Astrocyte of the cerebellum (primary cell): ENCODE data around the gene PPM1N.

Source experiments
- DNase-seq: peaks from one replicate; pipeline ENCODE4 v3.0.0-alpha.2; 2011; ENCODE audit warnings: low read depth
- H3K4me3 ChIP-seq: 2 replicates; pipeline ENCODE4 v1.5.1; 2011; ENCODE audit warnings: mild to moderate bottlenecking, low read depth, low read length, moderate library complexity
- in situ Hi-C: cut with HindIII; loops from 2 replicates; pipeline ENCODE4 v1.10.0; 2017; ENCODE audit warnings: low sequenced_read_pairs
- TF ChIP-seq, protein P1 (sequence below): IDR thresholded peaks from 2 replicates; pipeline ENCODE4 v1.5.1; 2012; ENCODE audit warnings: low read length, low read depth, moderate library complexity, mild to moderate bottlenecking; ENCODE audit errors: missing control alignments

Gene PPM1N

DNA sequence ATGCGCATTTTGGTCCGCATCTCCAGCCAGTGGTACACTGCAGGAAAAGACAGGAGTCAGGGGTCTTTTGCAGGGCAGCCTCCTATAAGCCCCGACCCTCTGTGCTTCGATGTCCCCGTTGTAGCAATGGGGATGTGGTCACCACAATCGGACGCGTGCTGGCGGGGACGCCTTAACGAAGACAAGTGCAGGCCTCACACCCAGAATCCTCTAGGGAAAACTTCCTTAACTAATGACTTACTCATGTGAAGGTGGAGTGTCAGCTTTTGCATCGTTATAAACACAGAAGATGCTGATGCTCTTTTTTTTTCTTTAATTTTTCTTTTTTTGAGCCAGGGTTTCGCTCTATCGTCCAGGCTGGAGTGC lies 31.2 kb downstream of the PPM1N start:
- TF ChIP-seq, protein P1, sequence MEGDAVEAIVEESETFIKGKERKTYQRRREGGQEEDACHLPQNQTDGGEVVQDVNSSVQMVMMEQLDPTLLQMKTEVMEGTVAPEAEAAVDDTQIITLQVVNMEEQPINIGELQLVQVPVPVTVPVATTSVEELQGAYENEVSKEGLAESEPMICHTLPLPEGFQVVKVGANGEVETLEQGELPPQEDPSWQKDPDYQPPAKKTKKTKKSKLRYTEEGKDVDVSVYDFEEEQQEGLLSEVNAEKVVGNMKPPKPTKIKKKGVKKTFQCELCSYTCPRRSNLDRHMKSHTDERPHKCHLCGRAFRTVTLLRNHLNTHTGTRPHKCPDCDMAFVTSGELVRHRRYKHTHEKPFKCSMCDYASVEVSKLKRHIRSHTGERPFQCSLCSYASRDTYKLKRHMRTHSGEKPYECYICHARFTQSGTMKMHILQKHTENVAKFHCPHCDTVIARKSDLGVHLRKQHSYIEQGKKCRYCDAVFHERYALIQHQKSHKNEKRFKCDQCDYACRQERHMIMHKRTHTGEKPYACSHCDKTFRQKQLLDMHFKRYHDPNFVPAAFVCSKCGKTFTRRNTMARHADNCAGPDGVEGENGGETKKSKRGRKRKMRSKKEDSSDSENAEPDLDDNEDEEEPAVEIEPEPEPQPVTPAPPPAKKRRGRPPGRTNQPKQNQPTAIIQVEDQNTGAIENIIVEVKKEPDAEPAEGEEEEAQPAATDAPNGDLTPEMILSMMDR: no peak
- H3K4me3 ChIP-seq: no peak overlapping the region
- in situ Hi-C loops: no loop called here
- DNase-seq: no peak

DNA sequence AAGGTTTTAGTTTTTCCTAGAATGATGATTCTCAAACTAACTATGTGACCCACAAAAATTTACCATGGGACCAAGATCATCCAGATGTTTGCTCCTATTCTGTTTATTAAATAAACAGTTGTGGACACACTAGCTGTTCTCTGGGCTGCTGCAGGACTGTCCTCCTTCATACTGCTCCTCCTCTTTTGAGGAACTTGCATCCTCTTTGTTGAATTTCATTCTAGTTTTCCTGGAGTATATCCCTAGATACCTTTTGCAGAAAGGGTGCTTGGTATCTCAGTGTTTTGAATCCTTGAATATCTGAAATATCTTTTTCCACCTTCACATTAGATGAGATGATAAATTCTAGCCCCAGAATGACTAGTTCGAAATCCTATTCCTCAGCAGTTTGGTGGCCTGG lies 33.1 kb downstream of the PPM1N start:
- H3K4me3 ChIP-seq: no peak overlapping the region
- TF ChIP-seq, protein P1: no peak
- no peak for DNase-seq
- in situ Hi-C loops: no loop called here

DNA sequence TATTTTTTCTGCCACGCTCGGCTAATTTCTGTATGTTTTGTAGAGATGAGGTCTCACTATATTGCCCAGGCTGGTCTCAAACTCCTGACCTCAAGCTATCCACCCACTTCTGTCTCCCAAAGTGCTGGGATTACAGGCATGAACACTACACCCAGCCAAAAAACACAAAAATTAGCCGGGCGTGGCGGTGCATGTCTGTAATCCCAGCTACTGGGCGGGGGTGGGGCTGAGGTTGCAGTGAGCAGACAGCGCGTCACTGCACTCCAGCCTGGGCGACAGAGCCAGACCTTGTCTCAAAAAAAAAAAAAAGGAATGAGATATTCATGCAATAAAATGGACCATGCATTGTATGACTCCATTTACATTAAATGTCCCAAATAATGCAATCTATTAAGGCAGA lies 41.2 kb downstream of the PPM1N start:
- no peak overlapping the region for H3K4me3 ChIP-seq
- TF ChIP-seq, protein P1: no peak
- DNase-seq: no peak
- in situ Hi-C loops: no loop called here

DNA sequence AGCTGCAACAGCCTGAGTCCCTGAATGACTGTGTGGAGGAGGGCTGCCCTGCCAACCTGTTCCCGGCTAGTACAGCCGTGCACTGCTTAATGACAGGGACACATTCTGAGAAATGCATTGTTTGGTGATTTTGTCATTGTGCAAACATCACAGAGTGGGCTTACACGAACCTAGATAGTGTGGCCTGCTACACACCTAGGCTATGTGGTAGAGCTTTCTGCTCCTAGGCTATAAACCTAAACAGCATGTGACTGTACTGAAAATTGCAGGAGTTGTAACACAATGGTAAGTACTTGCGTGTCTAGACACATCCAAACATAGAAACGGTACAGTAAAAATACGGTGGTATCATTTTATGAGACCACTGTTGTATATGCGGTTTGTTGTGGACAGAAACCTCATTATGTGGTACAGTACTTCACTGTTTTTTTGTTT lies 44.0 kb downstream of the PPM1N start:
- TF ChIP-seq, protein P1: no peak
- no peak for DNase-seq
- no peak overlapping the region for H3K4me3 ChIP-seq
- in situ Hi-C loops: no loop called here

DNA sequence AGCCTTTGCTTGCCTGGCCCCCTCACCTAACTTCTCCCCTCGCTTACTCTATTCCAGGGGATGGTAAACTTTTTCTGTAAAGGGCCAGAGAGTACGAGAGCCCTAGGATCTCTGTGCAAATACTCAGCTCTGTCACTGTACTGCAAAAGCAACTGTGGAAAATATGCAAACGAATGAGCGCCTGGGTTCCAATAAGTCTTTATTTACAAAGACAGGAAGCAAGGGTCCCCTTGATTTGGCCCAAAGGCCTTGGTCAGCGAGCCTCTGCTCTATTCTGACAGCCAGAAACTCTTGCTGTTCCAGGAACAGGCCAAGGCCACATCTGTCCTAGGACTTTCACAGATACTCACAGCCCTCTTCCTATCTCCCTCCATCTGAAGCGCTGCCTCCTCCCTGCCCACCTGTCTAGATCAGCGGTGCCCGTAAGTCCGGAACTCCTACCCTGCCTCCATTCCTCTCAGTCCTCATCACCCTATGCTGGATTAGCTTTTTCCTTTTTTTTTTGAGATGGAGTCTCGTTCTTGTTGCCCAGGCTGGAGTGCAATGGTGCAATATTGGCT lies 49.0 kb downstream of the PPM1N start:
- in situ Hi-C loops: no loop called here
- no peak overlapping the region for H3K4me3 ChIP-seq
- no peak for DNase-seq
- TF ChIP-seq, protein P1: no peak

DNA sequence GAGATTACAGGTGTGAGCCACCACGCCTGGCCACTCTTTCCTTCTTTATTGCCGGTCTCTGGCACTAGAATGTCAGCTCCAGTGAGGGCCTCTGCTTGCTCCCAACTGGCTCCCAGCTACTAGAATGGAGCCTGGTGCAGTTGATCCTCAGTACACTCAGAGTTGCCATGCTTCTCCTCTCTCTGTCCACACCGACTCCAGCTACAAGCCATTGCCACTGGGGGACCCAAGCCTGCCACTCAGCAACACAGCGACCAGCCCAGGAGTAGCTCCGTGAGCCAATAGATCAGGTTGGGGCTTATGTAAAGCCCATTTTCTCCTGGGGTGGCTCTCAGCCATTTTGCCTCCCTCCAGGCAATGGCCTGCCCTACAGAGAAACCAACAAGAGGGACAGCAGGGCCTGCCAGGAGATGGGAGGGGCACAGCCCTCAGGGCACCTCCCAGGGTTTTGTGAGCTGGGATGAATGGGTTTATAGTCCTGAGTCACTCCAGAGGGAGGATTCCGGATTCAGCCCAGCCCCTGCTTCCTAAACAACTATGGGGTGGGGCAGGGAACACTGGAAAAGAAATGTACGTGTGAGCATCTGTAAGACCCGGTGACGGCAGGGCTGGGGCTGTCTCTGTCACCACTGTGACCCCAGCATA lies 49.8 kb downstream of the PPM1N start:
- in situ Hi-C loops: no loop called here
- no peak overlapping the region for H3K4me3 ChIP-seq
- no peak for DNase-seq
- TF ChIP-seq, protein P1: no peak
